H1 (cell line): Measurements from ENCODE around the gene DYSF. TPM values are rescaled to one million over a fixed set of nuclear protein-coding genes. Genes with fewer than 3 reads are reported as not detected.

Experiments
- CTCF ChIA-PET: fragments of 300-600 bp; sonication (Branson Sonifier 250); formaldehyde crosslinking; loops from one replicate; lab custom pipeline; 2021; ENCODE audit not compliant: partially characterized antibody; lab: Charles Lee
- POLR2A ChIA-PET: fragments of 300-600 bp; sonication (Branson Sonifier 250); formaldehyde crosslinking; loops from one replicate; lab custom pipeline; 2021; ENCODE audit warnings: inconsistent platforms; ENCODE audit not compliant: partially characterized antibody; lab: Charles Lee
- DNase-seq, 2 experiments: peaks; one replicate each; pipeline versions ENCODE4 v3.0.0 to v3.0.0-alpha.2; 2010 to 2022; ENCODE audit warnings: low spot score in 2 of 2, low read depth in 1 of 2, mixed read lengths in 1 of 2
- FAIRE-seq: peaks from 2 replicates; lab custom pipeline; 2011; peaks lifted over from hg19 to GRCh38; lab: Jason Lieb, UNC
- H2AFZ ChIP-seq: 2 replicates; pipeline ENCODE4 v1.8.1; 2012; ENCODE audit warnings: low read length, inconsistent platforms
- H2AK5ac ChIP-seq: 2 replicates; pipeline ENCODE4 v1.6.1; 2013; ENCODE audit warnings: low read depth, low read length
- H2BK120ac ChIP-seq: replicated peaks from 2 replicates; pipeline ENCODE3; 2013; ENCODE audit warnings: low read depth, low read length, inconsistent platforms
- H2BK12ac ChIP-seq: 2 replicates; pipeline ENCODE4 v1.6.1; 2013; ENCODE audit warnings: low read depth, low read length
- H2BK15ac ChIP-seq: 2 replicates; pipeline ENCODE4 v1.6.1; 2013; ENCODE audit warnings: low read length
- H2BK20ac ChIP-seq: 2 replicates; pipeline ENCODE4 v1.6.1; 2013; ENCODE audit warnings: low read length
- H2BK5ac ChIP-seq: 2 replicates; pipeline ENCODE4 v1.6.1; 2013; ENCODE audit warnings: low read depth, low read length
- H3K14ac ChIP-seq: 2 replicates; pipeline ENCODE4 v1.6.1; 2013; ENCODE audit warnings: inconsistent platforms; ENCODE audit not compliant: insufficient read length
- H3K18ac ChIP-seq: 2 replicates; pipeline ENCODE4 v1.6.1; 2013; ENCODE audit warnings: low read length; ENCODE audit errors: extremely low read depth
- H3K23ac ChIP-seq: 2 replicates; pipeline ENCODE4 v1.6.1; 2013; ENCODE audit warnings: inconsistent platforms; ENCODE audit not compliant: insufficient read length
- H3K23me2 ChIP-seq: 2 replicates; pipeline ENCODE4 v1.6.1; 2013; ENCODE audit warnings: low read depth, low read length
- H3K27ac ChIP-seq: 2 replicates; pipeline ENCODE4 v1.6.1; 2011; ENCODE audit warnings: low read depth, low read length, inconsistent platforms
- H3K27me3 ChIP-seq, 4 experiments: replicated peaks in 1 of 4; 1 replicate in 1 of 4; 2 replicates in 3 of 4; pipeline versions ENCODE4 v1.6.1 to v1.8.1; 2011 to 2013; ENCODE audit warnings: low read length in 3 of 4, mild to moderate bottlenecking in 3 of 4, inconsistent platforms in 2 of 4, mixed read lengths in 2 of 4, moderate library complexity in 1 of 4; ENCODE audit not compliant: control insufficient read depth in 3 of 4, insufficient read depth in 3 of 4; ENCODE audit errors: extremely low read depth in 1 of 4
- H3K36me3 ChIP-seq, 4 experiments: 2 replicates each; pipeline versions ENCODE4 v1.6.1 to v1.8.1; 2011 to 2013; ENCODE audit warnings: mild to moderate bottlenecking in 4 of 4, low read length in 3 of 4, moderate library complexity in 2 of 4, control low read depth in 1 of 4, inconsistent platforms in 1 of 4; ENCODE audit not compliant: insufficient read depth in 4 of 4, control insufficient read depth in 2 of 4
- H3K4ac ChIP-seq: replicated peaks from 2 replicates; pipeline ENCODE3; 2013; ENCODE audit warnings: low read length, low read depth, mixed read lengths, inconsistent platforms; ENCODE audit not compliant: insufficient read length
- H3K4me1 ChIP-seq, 4 experiments: replicated peaks in 1 of 4; 1 replicate in 1 of 4; 2 replicates in 3 of 4; pipeline versions ENCODE4 v1.6.1 to v1.8.1; 2011 to 2013; ENCODE audit warnings: low read length in 3 of 4, inconsistent platforms in 2 of 4, mixed read lengths in 1 of 4; ENCODE audit not compliant: insufficient read depth in 4 of 4, control insufficient read depth in 3 of 4
- H3K4me2 ChIP-seq, 2 experiments: 2 replicates each; pipeline versions ENCODE4 v1.6.1 to v1.8.1; 2011 to 2013; ENCODE audit warnings: low read depth in 2 of 2, low read length in 2 of 2, control low read depth in 1 of 2, inconsistent platforms in 1 of 2, mild to moderate bottlenecking in 1 of 2; ENCODE audit not compliant: insufficient read depth in 1 of 2
- H3K4me3 ChIP-seq, 4 experiments: fragments of 200-600, 300-600 bp in 1 of 4; sonication (generic), shearing (Covaris generic), sonication (Bioruptor Twin) in 1 of 4; 2 replicates each; pipeline versions ENCODE4 v1.5.1 to v1.8.1; 2011 to 2016; ENCODE audit warnings: low read length in 4 of 4, low read depth in 3 of 4, control low read depth in 2 of 4, inconsistent platforms in 2 of 4, mild to moderate bottlenecking in 2 of 4, mixed read lengths in 1 of 4, moderate library complexity in 1 of 4; ENCODE audit not compliant: insufficient read depth in 2 of 4; ENCODE audit errors: extremely low read depth in 1 of 4
- H3K56ac ChIP-seq: replicated peaks from 2 replicates; pipeline ENCODE3; 2013; ENCODE audit warnings: low read depth, mild to moderate bottlenecking, mixed read lengths, low read length, inconsistent platforms; ENCODE audit not compliant: insufficient read length
- H3K79me1 ChIP-seq: 2 replicates; pipeline ENCODE4 v1.6.1; 2013; ENCODE audit warnings: low read depth, low read length, control low read depth
- H3K79me2 ChIP-seq, 2 experiments: 2 replicates each; pipeline versions ENCODE4 v1.6.1 to v1.8.1; 2012 to 2013; ENCODE audit warnings: low read length in 2 of 2, mild to moderate bottlenecking in 2 of 2, inconsistent platforms in 1 of 2; ENCODE audit not compliant: insufficient read depth in 2 of 2, control insufficient read depth in 1 of 2
- H3K9ac ChIP-seq, 4 experiments: replicated peaks in 1 of 4; 1 replicate in 1 of 4; 2 replicates in 3 of 4; pipeline versions ENCODE4 v1.6.1 to v1.8.1; 2011 to 2013; ENCODE audit warnings: low read depth in 3 of 4, low read length in 3 of 4, control low read depth in 2 of 4, mild to moderate bottlenecking in 2 of 4, moderate library complexity in 2 of 4, inconsistent platforms in 1 of 4; ENCODE audit errors: extremely low read depth in 1 of 4
- H3K9me3 ChIP-seq, 2 experiments: 2 replicates each; pipeline versions ENCODE4 v1.6.1 to v1.8.1; 2012 to 2013; ENCODE audit warnings: mild to moderate bottlenecking in 2 of 2, moderate library complexity in 2 of 2, control low read depth in 1 of 2, inconsistent platforms in 1 of 2, low read depth in 1 of 2, low read length in 1 of 2, mixed read lengths in 1 of 2; ENCODE audit not compliant: insufficient read depth in 2 of 2
- H4K20me1 ChIP-seq, 2 experiments: replicated peaks in 1 of 2; 2 replicates each; pipeline versions ENCODE3 to v1.8.1; 2011 to 2013; ENCODE audit warnings: inconsistent platforms in 2 of 2, low read length in 2 of 2, mild to moderate bottlenecking in 1 of 2; ENCODE audit not compliant: insufficient read depth in 2 of 2, control insufficient read depth in 1 of 2
- H4K5ac ChIP-seq: 2 replicates; pipeline ENCODE4 v1.6.1; 2013; ENCODE audit warnings: low read length, low read depth, mixed read lengths, inconsistent platforms; ENCODE audit not compliant: insufficient read length
- H4K8ac ChIP-seq: 2 replicates; pipeline ENCODE4 v1.8.0; 2013; ENCODE audit warnings: mild to moderate bottlenecking, moderate library complexity, low read length, inconsistent platforms; ENCODE audit not compliant: insufficient read depth; ENCODE audit errors: extremely low read depth
- H4K91ac ChIP-seq: replicated peaks from 2 replicates; pipeline ENCODE3; 2013; ENCODE audit warnings: low read length, mixed read lengths, inconsistent platforms; ENCODE audit not compliant: insufficient read length
- BRCA1 ChIP-seq: IDR thresholded peaks from 2 replicates; pipeline ENCODE4 v1.6.1; 2012; ENCODE audit warnings: low read depth, low read length, improper control_type of control experiment
- KDM1A ChIP-seq: fragments of 200-600, 300-600 bp; sonication (generic); IDR thresholded peaks from 2 replicates; pipeline ENCODE4 v1.7.1; 2016; ENCODE audit warnings: mild to moderate bottlenecking, low read length, borderline replicate concordance
- POLR2AphosphoS5 ChIP-seq: IDR thresholded peaks from 2 replicates; pipeline ENCODE4 v1.6.1; 2011; ENCODE audit warnings: low read depth, low read length
- TAF1 ChIP-seq: IDR thresholded peaks from 2 replicates; pipeline ENCODE4 v1.6.1; 2011; ENCODE audit warnings: mild to moderate bottlenecking, low read depth, low read length
- TCF12 ChIP-seq: IDR thresholded peaks from 2 replicates; pipeline ENCODE4 v1.6.1; 2011; ENCODE audit warnings: low read depth, mild to moderate bottlenecking, low read length
- WGBS, 2 experiments: shearing (Covaris generic) in 1 of 2; methylation state at CpG; one replicate each; pipeline versions ENCODE4 v1.1.6 to v1.1.7; 2013 to 2015; ENCODE audit warnings: low lambda C conversion rate in 2 of 2, mixed read lengths in 2 of 2, inconsistent platforms in 1 of 2, low coverage in 1 of 2, missing lambda C conversion rate in 1 of 2; ENCODE audit not compliant: insufficient replicate concordance in 2 of 2, insufficient coverage in 1 of 2, insufficient read length in 1 of 2; ENCODE audit errors: extremely low coverage in 1 of 2, missing lambda C conversion rate in 1 of 2; 5-methylcytosine and 5-hydroxymethylcytosine counted together
- polyA plus RNA-seq, 7 experiments: library from polyadenylated mRNA; depleted of rRNA in 3 of 7; stranded (reverse) in 5 of 7; unstranded in 2 of 7; fragments of >200 nt in 5 of 7; fragments of 200-250 nt in 2 of 7; gene quantifications; 1 replicate in 5 of 7; 2 replicates in 1 of 7; 4 replicates in 1 of 7; pipeline versions ENCODE4 v1.2.1 to v1.2.3, GENCODE V29; 2011 to 2013; ENCODE audit warnings: missing spikeins in 2 of 7, mixed read lengths in 2 of 7
- total RNA-seq: library from RNA; stranded (reverse); fragmentation: NEBNext Ultra II Directional; extraction: Animal tissue kit (Norgen Biotek cat#: 25700); gene quantifications from 2 replicates; pipeline ENCODE4 v1.2.1, GENCODE V29; 2021

DYSF gene
- total and polyA plus RNA-seq, 2 of the 8 experiments (the other 6 are each of a cell fraction or from before 2014, with no cell fraction given) = 5.8 to 7.1 TPM

- Histone ChIP-seq H3K23me2 (no peaks in the 10 kb centered on the region), H4K91ac (no peak overlapping the region), H2BK15ac (no peak overlapping the region), H4K8ac (no peak overlapping the region), H3K23ac (no peak overlapping the region), H3K27ac (no peak overlapping the region), H3K56ac (no peak overlapping the region), H2BK12ac (no peak overlapping the region), H4K20me1 (no peaks in the 10 kb centered on the region), H3K4me1 (peaks cover 0 to 3% (median 0%) of the 10 kb centered on the region in 4 experiments; a peak in 1 of 7 replicates), H2AFZ (no peak overlapping the region), H3K4me3 (no peak overlapping the region), H2BK20ac (no peak overlapping the region), H3K14ac (no peak overlapping the region), H3K79me1 (no peaks in the 10 kb centered on the region), H3K36me3 (no peaks in the 10 kb centered on the region), H3K4me2 (no peak overlapping the region), H3K18ac (no peak overlapping the region), H2BK5ac (no peak overlapping the region), H3K9me3 (no peaks in the 10 kb centered on the region), H3K79me2 (no peaks in the 10 kb centered on the region), H2BK120ac (no peak overlapping the region), H3K9ac (no peak overlapping the region), H3K4ac (no peak overlapping the region), H4K5ac (no peak overlapping the region), H3K27me3 (no peaks in the 10 kb centered on the region), H2AK5ac (no peak overlapping the region)
- no peak for DNase-seq
- 93% methylated on average over 4 of the region's 4 CpGs; no CpG with 5 or more reads in 1 of the 2 experiments for WGBS, 2 experiments
- ChIA-PET CTCF (interaction anchor here (0.6 to 2.1 kb wide), 13 partner anchors 10 to 207 kb away, joined by 3 to 10 read pairs (median 3); no protein-coding TSS in a partner anchor), POLR2A (no interaction called here)
- FAIRE-seq = no peak
- TF ChIP-seq POLR2AphosphoS5 = no peak
- no peak for TF ChIP-seq TAF1
- TF ChIP-seq TCF12 = no peak
- no peak for TF ChIP-seq KDM1A
- no peak for TF ChIP-seq BRCA1
Measured at GRCh38 chr2:71597756-71598155, 144.4 kb downstream of the DYSF start.
